Islet precursor cell (in vitro differentiated cells): ENCODE data around the gene OR10G7.
A peak's percentile ranks its signal among the peaks of the same experiment; 100 is the strongest.

ENCODE experiments used
- DNase-seq: peaks from one replicate; pipeline ENCODE4 v3.0.0-alpha.2; 2018

The OR10G7 gene, protein sequence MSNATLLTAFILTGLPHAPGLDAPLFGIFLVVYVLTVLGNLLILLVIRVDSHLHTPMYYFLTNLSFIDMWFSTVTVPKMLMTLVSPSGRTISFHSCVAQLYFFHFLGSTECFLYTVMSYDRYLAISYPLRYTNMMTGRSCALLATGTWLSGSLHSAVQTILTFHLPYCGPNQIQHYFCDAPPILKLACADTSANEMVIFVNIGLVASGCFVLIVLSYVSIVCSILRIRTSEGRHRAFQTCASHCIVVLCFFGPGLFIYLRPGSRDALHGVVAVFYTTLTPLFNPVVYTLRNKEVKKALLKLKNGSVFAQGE

DNA sequence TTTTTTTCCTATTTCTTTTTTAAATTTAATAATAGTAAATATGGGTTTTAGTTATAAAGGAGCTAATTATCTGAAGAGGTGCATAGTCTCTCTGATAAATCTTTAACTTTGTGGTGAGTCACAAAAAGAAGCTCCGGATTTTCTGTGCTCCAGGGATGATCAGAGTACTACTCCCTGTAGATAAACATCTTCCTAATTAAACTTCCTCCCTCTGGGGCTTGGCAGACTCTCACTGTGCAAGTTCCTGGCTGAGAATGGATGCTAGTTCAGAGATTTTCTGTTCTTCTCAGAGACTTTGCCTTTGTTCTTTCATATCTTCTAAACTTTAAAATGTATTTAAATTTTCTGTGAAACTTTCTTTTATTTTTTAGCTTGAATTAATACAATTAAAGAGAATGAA lies at the start of gene OR10G7:
TSS of gene OR10G7 (minus strand) at position 72 of the 400 bp plus-strand sequence. CDS start 2,324 bp downstream, outside the sequence.
- DNase-seq, result no peak

DNA sequence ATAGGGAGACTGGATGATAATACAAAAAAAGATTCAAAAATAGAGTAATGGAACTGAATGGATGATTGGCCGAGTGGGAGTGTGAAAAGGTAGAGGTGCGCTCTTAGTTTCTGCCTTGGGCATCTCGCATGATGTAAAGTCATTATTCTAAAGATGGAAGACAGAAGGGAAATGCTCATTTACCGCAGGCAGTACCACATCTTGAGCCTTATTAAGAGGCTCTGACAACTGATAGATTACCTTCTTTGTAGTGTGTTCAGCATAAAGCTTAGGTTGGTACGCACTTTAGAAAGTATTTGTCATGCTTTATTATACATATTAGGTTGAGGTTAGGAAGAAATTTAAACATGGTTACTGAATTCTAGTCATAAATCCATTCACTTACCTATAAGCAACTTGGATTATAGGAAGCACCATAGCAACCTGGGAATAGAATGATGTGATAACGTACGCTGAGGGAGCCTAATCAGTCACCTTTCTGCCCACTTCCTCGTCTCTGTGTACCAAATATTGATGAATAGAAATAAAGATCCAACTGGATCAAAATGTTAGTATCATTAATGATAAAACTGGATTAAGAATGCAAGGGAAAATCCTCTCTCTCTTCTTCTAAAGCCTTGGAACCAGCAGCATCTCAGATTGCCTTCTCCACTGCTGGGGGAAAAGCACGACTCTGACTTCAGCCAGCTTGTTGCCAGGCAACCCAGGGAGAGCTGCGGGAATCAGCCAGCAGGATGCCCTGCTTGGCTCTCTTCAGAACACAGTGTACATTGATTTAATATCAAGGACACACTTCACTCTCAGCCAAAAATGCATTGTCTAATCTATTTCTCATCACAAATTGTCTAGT lies 45.1 kb upstream of the OR10G7 start:
- DNase-seq, result no peak

DNA sequence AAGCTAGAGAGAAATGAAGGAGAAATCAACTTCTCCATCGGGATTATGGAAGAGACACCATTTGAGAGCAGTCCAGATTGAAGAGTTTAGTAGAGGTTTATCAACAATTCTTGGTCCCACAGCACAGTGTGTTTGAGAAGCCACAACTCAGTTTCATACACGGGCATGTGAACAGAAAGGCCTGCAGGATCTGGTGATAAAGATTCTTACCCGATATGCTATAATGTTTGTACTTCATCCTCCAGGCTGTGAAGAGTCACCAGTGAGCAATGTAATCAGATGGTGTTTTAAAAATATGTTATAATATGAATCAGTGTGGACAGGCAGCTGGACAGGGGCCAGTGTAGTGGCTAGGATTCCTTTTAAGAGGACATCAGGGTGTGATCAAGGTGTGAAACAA lies 44.5 kb upstream of the OR10G7 start:
- no peak for DNase-seq

DNA sequence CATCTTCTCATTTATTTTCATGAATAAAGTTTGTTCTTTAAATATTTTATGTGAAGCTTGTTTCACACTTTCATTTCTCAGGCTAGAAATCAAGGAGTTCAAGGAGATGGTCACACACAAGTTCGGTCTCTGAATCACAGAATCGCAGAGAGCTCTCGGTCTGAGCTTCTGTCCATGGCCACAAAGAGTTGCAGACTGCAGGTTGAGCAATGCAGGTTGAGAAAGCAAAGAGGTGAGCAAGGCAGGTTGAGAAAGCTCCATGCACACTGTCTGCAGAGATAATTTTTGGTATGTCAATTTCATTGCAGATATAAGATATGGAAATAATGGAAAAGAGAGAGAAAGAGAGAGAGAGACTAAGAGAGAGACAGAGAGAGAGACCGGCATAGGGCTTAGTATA lies 41.2 kb upstream of the OR10G7 start:
- DNase-seq, result no peak

GRCh38 chr11:124081483-124081882 lies 40.4 kb upstream of the OR10G7 start:
- no peak for DNase-seq

- DNase-seq, result peak; percentile 77
These were observed 39.3 kb upstream of the OR10G7 start for GRCh38 chr11:124080327-124081001.

- DNase-seq, result no peak
These were observed 38.7 kb upstream of the OR10G7 start for GRCh38 chr11:124079631-124080326.

- peak; percentile 87 for DNase-seq
These were observed 37.5 kb upstream of the OR10G7 start for GRCh38 chr11:124078591-124078990.

DNA sequence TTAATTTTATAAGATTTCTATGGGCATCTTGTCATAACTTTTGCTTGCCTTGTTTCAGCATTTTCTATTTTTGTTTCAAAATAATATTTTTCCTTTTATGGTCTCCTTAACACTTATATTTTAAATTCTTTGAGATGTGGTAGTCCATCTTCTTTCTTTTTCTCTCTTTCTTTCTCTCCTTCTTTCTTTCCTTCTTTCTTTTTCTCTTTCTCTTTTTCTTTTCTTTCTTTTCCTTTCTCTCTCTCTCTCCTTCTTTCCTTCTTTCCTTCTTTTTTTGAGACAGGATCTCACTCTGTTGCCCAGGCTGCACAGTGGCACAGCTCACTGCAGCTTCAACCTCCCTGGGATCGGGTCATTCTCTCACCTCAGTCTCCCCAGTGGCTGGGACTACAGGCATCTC lies 36.1 kb upstream of the OR10G7 start:
- no peak for DNase-seq

GRCh38 chr11:124075841-124076651 lies 34.9 kb upstream of the OR10G7 start:
- DNase-seq, result peak; percentile 54

DNA sequence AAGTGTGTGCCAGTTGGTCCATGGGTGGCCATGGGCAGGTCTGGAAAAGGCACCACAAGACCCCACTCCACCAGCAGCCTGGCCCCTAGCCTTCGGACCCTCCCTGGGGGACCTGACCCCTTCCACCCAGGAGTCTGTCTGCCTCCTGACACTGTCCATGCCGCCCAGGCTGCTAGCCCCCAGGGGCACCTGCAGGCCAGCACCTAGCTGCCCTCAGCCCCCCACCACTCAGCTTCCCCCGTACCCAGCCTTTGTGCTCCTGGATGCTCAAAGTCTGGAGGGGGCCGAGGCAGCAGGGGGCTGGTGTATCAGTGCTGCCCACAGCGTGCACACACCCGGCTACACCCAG lies 34.3 kb upstream of the OR10G7 start:
- DNase-seq, result no peak

- DNase-seq, result no peak
These were observed 33.4 kb upstream of the OR10G7 start for GRCh38 chr11:124074554-124074953.

GRCh38 chr11:124072147-124072546 lies 31.0 kb upstream of the OR10G7 start:
- DNase-seq, result no peak

DNA sequence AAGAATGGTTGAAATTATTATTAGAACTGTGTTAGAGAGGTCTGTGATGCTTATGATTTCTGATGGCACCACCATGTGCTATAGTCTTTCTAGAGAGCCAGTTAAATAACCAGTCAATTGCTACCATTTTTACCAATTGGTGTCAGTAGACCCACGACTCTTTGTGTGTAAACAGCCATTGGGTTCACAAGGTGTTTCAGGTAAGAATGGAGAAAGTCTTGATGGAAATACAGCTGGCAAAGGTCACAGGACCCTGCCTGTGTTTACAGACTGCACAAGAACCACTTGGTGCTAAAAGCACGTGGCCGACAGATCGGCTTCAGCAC lies 30.5 kb upstream of the OR10G7 start:
- DNase-seq, result no peak

- DNase-seq, result peak; percentile 84
These were observed 29.9 kb upstream of the OR10G7 start for GRCh38 chr11:124070915-124071622.

GRCh38 chr11:124069429-124070401 lies 28.6 kb upstream of the OR10G7 start:
- DNase-seq, result peak; percentile 90

- no peak for DNase-seq
These were observed 27.5 kb upstream of the OR10G7 start for GRCh38 chr11:124068601-124069110.

DNA sequence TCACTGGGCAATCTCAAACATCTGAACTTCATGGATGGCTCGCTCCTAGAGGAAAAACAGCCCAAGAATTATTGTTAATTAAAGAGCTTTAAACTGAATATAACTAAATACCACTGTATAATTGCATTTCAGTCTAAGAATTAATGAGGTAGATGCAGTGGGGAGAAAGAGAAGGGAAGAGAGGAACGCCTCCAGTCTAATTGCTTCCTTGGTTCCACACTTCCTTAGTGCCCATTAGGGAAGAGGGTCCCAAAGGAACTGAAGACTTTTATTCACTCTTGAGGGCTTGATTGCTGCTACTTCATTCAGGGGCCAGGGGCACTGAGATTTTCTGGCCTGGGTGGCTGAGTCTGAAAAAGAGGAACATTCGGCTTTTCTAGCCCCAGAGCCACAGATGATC lies 11.8 kb upstream of the OR10G7 start:
- DNase-seq, result no peak

- DNase-seq, result no peak
These were observed 9.6 kb upstream of the OR10G7 start for GRCh38 chr11:124050748-124051147.

DNA sequence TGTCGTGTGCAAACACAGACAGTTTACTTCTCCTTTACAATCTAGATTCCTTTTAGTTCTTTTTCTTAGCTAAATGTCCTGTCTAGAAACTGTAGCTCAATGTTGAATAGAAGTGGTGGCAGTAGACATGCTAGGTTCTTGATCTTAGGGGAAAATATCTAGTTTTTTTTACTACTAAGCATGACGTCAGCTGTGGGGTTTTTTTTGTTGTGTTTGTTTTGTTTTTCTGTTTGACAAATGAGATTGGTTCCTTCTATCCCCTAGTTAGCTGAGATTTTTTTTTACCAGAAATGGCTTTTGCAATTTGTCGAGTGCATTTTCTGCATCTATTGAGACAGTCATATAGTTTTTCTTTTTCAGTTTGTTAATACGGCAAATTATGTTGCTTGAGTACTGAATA lies 2.3 kb upstream of the OR10G7 start:
- no peak for DNase-seq
